NAMALWA (cell line): ENCODE measurements around the gene MORN5.

ENCODE experiments used
- DNase-seq: peaks from one replicate; pipeline ENCODE4 v3.0.0-alpha.2; 2015; ENCODE audit warnings: low spot score

MORN5 gene

DNA sequence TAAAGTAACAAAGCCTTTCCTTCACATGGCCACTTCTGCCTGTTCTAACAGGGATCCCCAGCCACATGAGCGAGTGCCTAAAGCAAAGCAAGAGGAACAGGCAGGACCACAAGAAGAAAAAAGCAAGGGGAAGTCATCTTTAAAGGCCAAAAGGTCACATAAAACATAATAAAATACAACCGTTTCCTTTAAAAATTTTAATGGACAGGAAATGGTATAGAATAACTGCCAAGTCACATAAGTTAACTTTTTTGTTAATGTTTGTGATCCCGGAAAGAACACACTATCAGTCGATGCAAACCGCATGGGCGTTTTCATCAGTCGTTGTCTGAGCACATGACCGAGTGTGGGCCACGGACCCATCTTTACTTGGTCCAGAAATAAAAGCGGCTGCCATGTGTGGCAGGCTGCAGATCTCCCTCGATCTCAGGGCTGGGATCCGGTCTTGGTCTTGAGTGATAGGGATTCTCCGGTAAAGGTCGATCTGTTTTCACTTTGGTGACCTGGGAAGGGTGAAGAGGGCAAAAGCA, 15.8 kb upstream of the MORN5 start:
- no peak for DNase-seq

DNA sequence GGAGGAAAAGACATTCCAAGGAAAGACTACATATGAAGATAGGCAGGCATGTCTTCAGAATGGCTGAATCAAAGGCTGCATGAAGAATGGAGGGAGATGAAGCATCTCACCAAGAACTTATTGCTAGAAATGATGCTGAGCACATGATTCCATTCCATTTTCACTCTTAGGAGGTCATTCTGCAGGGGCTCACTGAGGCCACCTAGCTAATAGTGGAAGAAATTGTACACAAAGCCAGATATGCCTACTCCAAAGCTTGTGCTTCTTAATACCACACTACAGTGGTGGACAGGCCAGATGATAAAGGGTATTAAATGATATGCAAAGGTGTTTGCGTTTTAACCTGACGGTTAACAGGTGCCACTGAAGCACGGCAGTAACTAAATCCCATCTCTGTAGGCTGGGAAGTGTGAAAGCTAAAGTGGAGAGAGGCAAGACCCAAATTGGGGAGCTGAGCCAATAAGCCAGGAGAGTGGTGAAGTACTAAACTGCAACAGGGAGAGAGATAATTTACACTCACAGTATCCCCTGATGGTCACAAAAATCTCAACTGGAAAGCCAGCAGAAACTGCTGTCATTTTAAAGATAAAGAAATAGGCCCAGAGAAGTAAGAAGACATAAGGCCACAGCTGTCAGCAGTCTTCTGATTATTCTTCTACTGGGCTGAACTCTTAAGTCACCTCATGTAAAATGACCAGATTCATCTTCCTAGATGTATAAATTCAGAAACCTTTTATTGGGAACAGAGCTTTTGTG, 14.7 kb upstream of the MORN5 start:
- peak; percentile 38 for DNase-seq

DNA sequence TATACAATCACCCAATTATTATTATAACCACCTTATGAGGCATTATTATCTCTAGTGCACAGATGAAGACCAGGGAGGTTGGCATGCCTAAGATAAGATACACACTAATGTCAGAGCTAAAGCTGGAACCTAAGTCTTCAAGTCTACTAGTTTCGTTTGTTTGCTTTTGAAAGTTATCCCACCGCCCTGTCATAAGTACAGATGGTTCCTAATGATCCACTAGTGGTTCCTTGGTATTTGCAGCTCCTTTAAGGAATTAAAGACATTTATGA, 14.2 kb upstream of the MORN5 start:
- no peak for DNase-seq

DNA sequence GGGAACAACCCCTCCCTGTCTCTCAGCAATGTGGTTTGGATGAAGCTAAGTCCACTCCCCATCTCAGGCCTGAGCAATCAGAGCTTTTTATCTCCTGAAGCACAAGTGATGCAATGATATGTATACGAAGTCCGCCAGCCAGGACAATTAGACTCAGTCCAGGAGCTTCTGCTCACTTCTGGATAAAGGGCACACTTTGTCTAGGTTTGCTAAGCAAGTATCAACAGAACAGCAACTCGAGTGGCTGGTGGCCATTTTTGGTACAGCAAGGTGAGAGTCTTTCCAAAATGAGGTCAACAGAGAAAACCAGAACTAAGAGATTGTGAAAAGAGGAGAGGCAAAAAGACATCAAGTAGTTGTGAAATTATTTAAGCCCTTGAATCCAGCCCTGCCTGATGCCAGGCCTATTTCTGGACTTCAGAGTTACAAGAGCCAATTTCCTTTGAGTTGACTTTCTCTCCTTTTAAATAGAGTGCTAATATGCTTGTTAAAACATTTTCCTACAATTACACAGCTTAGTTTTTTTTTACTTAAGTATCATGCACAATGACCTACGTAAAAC, 8.4 kb upstream of the MORN5 start:
- peak; percentile 37 for DNase-seq

DNA sequence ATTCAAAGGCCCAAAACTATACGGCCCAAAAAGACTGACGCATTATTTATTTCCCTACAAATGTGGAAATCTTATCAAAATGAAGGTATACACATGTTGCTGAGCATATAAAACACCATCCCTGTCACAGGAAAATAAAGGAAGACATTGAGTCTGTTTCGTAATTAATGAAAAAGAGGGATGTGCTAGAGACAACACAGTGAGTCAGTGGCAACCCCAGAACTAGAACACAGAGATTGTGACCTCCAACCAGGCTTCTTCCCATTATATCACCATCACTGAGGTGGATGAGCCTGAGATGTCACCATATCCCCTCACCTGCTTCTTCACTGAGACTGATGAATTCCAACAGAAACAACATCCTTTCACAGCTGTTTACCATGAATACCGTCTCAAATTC, 3.9 kb upstream of the MORN5 start:
- no peak for DNase-seq

DNA sequence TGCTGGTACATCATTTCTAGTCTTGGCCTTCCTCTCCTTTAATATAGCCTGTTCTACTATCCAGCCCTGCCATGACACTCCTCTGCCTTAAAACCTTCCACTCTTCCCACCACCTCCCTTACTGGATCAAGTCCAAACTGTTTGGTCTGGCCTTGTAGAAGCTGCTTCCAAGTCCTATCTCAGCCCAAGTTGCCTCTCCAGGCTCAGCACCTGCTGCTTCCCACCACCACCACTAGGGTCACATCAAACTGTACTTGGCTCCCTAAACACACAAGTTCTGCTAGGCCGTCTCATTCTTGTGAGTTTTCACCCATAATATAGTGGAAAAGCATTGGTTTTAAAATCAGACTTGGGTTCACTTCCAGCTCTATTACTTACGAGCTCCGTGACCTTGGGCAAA, 1.5 kb upstream of the MORN5 start:
- peak; percentile 78 for DNase-seq

DNA sequence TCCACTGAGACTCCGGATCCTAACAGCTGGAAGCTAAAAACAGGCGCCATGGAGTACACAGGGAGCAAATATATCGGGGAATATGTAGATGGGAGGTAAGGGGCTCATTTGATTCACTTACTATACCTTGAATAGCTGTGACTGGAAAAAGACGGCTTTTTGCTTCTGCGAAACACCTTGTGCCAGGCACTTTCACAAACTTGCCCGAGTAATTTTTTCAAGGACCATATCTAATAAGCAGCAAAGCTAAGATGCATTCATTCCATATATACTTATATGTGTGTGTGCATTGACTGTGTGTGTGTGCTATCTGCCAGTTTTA, 178 bp downstream of the MORN5 start:
- no peak for DNase-seq

DNA sequence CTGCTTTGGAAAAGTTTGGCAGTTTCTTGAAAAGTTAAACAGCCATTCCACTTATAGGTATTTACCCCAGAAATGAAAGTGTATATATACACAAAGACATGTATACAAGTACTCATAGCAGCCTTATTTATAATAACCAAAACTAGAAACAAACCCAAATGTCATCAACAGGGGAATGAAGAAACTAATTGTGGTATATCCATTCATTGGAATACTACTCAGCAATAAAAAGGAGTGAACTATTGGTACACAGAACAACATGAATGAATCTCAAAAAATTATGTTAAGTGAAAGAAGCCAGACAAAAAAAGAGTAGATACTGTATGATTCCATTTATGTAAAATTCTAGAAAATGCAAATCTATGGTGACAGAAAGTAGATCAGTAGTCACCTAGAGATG, 2.7 kb downstream of the MORN5 start:
- DNase-seq = no peak

DNA sequence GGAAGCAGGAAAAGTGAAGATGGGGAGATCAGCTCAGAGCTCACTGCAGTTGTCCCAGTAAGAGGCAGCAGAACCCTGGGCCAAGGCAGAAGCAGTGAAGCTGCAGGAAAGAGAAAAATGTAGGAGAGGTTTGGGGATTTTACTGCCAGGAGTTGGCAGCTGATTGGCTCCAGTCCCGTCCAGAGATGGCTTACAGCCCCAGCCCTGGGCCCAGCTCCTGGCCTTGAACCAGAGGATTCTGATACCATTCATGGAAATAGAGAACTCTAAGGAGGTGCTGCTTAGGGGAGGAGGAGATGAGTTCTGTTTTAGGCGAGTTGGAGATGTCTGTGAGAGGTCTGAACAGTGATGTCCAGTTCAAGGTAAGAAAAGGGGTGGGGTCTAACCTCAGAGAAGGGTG, 4.6 kb downstream of the MORN5 start:
- DNase-seq = no peak

DNA sequence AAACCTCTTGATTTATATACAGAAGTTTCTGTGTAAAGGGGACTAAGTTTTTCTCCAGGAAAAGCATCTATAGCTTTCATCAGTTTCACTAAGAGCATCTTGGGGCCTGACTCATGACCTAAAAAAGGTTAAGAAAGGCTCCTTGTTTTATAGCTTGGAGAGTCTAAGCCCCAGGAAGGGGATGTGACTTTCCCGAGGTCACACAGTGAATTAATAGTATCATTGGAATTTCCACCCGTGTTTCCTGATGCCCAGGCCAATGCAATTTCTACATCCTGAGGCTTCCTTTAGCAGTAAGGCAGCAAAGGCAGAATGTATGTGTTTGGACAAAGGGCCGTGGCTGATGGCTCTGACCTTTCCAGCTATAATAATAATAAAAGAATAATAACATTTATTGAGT, 8.6 kb downstream of the MORN5 start:
- DNase-seq = no peak

DNA sequence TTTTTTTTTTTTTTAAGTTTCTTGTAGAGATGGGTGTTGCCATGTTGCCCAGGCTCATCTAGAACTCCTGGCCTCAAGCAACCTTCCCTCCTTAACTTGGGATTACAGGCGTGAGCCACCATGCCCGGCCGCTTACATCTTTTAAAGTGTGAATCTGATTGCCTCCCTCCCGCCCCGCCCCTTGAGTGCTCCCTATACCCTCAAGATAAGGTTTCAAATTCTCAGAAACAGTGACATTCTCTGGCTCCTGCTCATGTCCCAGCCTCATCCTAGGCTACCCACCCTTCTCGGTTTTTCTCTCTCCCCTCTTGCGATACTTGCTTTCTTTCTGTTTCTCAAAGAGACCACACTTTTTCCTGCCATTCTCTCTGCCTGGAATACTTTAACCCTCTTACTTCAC, 12.4 kb downstream of the MORN5 start:
- DNase-seq = no peak

DNA sequence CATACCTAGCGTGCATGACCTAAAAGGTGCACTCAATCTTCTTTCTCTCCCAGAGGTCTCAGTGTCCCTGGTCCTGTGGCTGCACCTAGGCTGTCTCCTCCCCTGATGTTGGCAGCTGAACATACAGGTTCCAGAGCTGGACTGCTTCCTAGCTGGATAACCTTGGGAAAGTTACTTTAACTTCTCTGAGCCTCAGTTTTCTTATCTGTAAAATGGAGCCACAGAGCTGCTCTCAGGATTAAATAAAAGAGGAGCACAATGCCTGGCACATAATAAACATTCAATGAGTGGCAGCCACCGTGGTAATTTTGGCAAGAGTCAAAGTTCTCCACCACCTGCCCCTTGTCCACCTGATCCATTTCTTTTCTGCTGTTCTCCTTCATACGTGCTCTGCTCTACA, 14.0 kb downstream of the MORN5 start:
- DNase-seq = no peak

DNA sequence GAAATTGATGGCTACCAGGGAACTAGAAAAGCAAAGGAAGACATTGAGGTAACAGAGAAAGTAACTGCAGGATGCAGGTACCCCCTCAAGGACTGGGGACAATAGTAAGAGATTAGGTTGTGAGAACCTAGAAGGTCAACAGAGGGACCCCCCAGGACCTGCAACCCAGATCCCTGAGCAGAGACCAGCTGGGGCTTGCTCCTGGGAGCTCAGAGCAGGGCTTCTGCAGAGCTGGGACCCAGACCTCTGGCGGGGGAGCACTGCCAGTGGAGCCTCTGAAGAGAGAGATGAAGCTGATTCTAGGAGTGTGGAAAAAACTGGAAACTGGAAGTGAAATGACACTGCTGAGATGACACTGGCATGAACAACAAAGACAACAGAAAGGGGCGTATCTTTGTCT, 17.2 kb downstream of the MORN5 start:
- no peak for DNase-seq

DNA sequence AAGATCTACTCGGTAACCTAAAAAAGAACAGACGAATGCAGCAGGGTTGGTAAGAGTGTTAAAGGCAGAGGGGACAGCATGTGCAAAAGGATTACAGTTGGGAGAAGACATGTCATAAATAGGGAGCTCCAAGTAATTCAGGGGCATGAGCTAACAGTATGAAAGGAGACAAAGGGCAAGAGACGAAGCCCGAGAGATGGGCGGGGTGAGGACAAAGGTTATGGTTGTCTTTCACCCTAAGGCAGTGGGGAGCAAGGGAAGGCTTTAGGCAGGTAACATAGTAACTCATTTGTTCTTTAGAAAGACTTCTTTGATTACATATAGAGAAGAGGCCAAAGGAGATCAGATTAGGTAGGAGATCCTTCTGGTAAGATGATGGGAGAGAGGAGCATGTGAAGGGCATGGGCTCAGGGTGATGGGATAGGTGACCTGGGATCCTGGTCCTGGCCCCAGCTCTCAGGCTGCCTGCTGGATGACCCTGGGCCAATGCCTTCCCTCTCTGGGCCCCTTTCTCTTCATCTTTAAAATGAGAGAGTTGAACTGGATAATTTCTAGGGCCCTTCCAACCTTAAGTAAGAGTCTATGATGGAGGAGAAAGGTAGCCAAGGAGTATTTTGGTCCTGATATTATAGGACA, 19.5 kb downstream of the MORN5 start:
- no peak for DNase-seq

DNA sequence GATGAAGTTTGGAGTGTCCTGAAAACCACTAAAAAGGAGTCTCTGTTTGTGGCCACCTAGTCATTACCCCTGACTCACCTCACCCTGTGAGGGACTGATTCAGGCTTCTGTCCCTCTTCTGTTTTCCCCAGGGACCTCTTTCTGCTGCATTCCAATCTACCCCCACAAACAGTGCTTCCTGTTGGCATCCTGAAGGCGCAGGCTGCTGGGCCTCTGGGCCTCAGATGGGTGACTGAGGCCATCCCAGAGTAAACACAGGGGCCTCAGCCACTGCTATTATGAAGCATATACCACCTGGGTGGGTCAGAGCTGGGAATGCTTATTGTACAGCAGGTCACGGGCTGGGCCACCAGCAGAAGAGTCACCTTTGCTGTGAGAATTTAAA, 20.0 kb downstream of the MORN5 start:
- no peak for DNase-seq

DNA sequence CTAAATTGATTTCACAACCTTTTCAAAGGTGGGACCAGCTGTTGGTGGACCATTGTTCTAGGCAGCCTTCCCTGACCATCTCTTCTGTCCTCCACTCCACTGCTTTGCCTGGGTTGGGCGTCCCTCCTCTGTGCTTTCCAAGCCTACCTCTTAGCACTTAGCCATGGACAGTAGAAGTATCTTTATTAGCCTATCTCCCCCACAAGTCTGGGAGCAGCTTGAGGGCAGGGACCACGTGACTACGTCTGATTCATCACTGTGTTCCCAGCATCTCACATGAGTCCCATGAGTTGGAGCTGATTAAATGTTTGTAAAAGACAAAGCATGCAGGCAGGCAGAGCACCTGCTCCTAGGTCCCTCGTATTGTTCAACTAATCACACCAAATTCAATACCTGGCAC, 20.9 kb downstream of the MORN5 start:
- DNase-seq = no peak

DNA sequence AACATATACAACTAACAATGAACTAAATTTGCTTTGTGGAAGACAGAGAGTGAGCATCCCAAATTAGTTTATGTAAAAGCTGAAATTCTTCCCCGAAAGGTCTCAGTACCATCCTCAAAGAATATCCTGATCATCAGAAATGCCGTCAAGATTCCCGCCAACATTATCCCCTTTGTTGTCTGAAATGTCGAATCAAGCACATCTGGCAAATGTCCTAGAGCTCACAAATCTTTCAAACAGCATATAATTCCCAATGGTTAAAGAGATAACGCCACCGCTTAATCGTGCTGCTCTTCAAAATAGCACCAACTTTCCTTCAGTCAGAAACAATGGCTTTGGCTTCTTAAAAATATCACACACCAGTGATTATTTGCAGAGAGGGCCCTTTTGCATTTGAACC, 23.8 kb downstream of the MORN5 start:
- no peak for DNase-seq

DNA sequence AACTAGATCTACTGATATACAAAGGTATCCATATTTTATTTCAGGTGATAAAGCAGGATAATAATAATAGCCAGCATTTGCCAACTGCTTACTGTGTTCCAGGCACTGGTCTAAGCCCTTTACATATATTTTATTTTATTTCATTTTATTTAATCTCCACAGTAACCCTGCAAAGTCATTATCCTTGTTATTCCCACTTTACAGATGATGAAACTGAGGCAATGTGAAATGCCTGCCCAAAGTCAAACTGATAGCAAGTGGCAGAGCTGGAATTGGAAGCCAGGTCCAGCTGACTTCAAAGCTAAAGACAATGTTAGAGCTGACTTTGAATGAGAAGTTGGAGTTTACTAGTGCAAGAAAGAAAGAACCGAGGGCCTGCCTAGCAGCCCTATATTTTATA, 24.8 kb downstream of the MORN5 start:
- no peak for DNase-seq

DNA sequence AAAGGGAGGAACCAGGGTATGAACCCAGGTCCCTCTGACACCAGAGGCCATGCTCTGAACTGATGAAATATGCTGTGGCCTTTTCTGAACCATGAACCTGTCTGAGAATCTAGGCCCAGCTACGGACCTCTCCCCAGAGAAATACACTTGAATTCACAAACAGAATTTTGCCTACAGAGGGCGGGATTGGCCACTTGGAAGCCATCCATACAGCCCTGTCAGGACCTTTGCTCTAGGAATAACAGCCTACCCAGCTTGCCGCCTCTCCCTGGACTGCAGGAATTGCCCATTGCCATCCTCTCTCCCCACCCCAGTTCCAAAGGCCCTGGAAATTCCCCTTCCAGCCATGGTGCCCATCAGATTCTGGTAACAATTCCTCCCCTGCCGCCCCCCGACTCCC, 26.6 kb downstream of the MORN5 start:
- DNase-seq = no peak

DNA sequence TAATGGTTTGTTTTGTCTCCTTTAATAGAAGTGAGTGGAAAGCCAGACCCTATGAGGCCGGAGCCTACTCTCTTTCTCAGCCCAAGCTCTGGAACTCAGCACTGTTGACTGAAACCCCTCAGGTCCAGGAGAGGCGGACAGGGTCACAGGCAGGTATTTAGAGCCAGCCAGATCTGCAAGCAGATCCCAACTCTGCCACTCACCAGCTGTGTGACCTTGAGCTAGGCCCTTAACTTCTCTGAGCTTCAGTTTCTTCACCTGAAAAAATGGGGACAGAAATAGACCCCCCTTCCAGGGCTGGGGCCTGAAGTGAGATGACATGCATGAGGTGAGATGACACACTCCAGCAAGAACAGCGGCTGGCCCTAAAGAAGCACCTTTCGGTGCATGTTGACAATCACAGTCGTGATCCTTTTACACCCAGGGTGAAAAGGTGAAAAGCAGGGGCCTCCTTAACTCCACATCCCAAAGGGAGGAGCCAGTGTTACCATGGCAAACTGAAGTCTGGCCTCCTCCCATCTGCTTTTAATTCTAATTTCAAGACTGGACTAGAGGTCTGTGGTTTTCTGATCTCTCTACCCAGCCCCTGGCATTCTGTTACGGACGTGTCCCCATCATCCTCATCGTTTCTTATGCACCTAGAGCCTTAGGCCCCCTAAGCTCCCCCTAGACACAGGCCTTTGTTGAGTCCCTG, 27.2 kb downstream of the MORN5 start:
- no peak for DNase-seq

DNA sequence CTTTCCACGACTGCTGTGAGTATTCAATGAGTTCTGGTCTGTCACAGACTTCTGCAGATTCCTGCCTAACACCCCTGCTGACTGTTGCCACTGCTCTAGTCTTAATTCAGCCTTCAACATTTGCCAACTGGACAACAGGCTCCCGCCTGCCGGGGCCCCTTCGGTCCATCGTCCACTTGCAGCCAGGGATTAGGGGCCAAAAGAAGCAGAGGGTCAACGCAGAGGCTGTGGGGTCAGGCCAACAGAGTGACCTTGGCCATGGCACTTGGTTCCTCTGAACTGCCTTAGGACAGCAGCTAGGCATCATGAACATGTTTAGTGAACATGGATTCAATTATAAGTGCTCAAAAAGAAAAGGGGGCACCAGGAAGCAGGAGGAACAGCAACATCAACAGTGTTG, 28.7 kb downstream of the MORN5 start:
- no peak for DNase-seq

DNA sequence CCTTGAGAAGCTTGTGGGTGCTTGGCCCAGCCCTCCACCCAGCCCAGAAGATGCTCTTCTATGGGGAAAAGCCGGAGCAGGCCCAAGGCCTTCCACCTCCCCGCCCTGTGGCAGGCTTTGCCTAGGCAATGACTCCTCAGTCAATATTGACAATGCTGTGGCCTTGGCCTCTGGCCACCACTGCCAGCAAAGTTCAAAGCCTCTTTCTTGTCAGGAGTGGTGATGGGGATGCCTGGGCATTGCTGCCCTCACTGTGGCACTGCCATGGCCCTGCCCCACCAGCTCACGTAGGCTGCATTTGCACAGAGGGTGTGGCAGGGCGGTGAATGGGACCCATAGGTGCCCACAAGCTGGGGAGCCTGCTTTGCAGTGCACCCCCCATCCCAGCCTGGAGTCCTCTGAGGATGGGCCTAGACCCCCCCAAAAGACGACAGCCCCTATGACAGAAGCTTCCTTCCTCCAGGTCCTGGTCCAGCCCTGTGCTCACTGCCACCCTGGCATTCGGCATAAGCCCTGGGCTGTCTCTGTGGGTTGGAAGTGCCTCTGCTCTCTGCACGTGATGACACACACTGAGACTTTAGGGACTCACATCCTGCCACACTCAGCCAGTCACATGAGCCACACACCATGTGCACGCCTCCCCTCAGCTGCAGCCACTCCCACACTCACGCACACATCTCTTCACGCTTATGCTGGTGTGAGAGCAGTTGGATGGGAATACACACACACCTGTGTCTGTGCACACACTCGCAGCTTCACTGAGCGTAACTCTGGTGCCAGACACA, 31.1 kb downstream of the MORN5 start:
- DNase-seq = no peak

DNA sequence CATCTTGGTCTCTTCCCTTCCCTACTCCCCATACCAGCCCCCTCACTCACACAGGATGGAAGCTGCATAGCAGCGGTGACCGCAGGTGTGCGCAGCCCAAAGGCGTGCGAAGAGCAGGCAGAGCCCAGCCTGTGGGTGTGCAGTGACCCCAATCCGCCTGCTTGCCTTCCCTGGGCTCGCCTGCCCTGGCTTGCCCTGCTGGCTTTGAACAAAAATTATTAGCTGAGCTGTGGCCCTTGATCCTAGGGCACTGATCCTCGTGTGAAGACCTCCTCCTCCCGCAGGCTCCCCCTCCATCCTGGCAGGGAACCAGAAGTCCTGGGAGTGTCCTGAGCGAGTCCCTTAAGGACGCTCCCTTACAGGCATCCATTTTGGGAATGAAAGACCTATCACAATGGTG, 31.9 kb downstream of the MORN5 start:
- DNase-seq = no peak
